Stimulated activated CD8-positive, alpha-beta memory T cell treated with anti-CD3 and anti-CD28 coated beads, Interleukin-4, amount 100 ng/mL, for 1 hour (primary cell): ENCODE results near the gene BACE1.
A peak's percentile ranks its signal among the peaks of the same experiment; 100 is the strongest.
"Not testable (repeated sequence)": the region's sequence is repeated elsewhere in the genome, so short reads cannot be mapped to it uniquely, and the experiment has no call there.

Experiments
- DNase-seq, 2 donors: peaks; one replicate each; pipeline ENCODE4 v3.0.0-alpha.2; 2020; ENCODE audit warnings: low read depth in 2 of 2, low spot score in 1 of 2

Gene BACE1

GRCh38 chr11:117316197-117316961 lies at the start of gene BACE1:
Gene BACE1, minus strand, starts transcription at chr11:117316256. Its CDS starts 461 bp downstream, at chr11:117315795.
- no peak for DNase-seq

GRCh38 chr11:117361432-117361831 lies 45.4 kb upstream of the BACE1 start:
- no peak for DNase-seq

- no peak for DNase-seq
Measured at GRCh38 chr11:117356126-117356890, 40.3 kb upstream of the BACE1 start.

- DNase-seq, result no peak
Measured at GRCh38 chr11:117354550-117354949, 38.5 kb upstream of the BACE1 start.

GRCh38 chr11:117345039-117345438 lies 29.0 kb upstream of the BACE1 start:
- no peak for DNase-seq

GRCh38 chr11:117337076-117337475 lies 21.0 kb upstream of the BACE1 start:
- no peak for DNase-seq

- no peak for DNase-seq
Measured at GRCh38 chr11:117335399-117335798, 19.3 kb upstream of the BACE1 start.

GRCh38 chr11:117334896-117335295 lies 18.8 kb upstream of the BACE1 start:
- DNase-seq, result no peak

GRCh38 chr11:117333917-117334316 lies 17.9 kb upstream of the BACE1 start:
- DNase-seq, result no peak

- DNase-seq, result no peak
Measured at GRCh38 chr11:117332843-117333242, 16.8 kb upstream of the BACE1 start.

- no peak for DNase-seq
Measured at GRCh38 chr11:117328375-117329010, 12.4 kb upstream of the BACE1 start.

- DNase-seq, result peak; percentile 82 to 89
Measured at GRCh38 chr11:117327567-117328374, 11.7 kb upstream of the BACE1 start, which contains the start of gene CEP164. Gene CEP164, plus strand, starts transcription at chr11:117327854. Its CDS starts 10,733 bp downstream, at chr11:117338587.

GRCh38 chr11:117327255-117327566 lies 11.2 kb upstream of the BACE1 start:
- DNase-seq, result not testable (repeated sequence)

GRCh38 chr11:117319214-117319840 lies 3.3 kb upstream of the BACE1 start:
- no peak for DNase-seq

- DNase-seq, result no peak
Measured at GRCh38 chr11:117318738-117319137, 2.7 kb upstream of the BACE1 start.

- no peak for DNase-seq
Measured at GRCh38 chr11:117315285-117316196, 515 bp downstream of the BACE1 start.

- no peak for DNase-seq
Measured at GRCh38 chr11:117314840-117315239, 1.2 kb downstream of the BACE1 start.

GRCh38 chr11:117313828-117314768 lies 2.0 kb downstream of the BACE1 start:
- DNase-seq, result no peak

GRCh38 chr11:117313091-117313490 lies 3.0 kb downstream of the BACE1 start:
- DNase-seq, result no peak
